Mucosa of descending colon (tissue), 3 donors: Measurements from ENCODE around the gene AHCTF1. TPM values are rescaled to one million over a fixed set of nuclear protein-coding genes. Genes with fewer than 3 reads are reported as not detected.

Experiments
- ATAC-seq: fragments of 200-7000 bp; cut with Tn5 transposase; one replicate; pipeline ENCODE4 v1.9.1; 2020; ENCODE audit warnings: mild to moderate bottlenecking, moderate library complexity
- DNase-seq, 3 donors: peaks; one replicate each; pipeline ENCODE4 v3.0.0-alpha.2; 2020
- H3K36me3 ChIP-seq: fragments of 200-600 bp; one replicate; pipeline ENCODE4 v1.8.0; 2021; ENCODE audit warnings: low read depth, mild to moderate bottlenecking
- H3K4me1 ChIP-seq: fragments of 200-600 bp; one replicate; pipeline ENCODE4 v1.8.0; 2021; ENCODE audit warnings: low read depth, mild to moderate bottlenecking
- H3K4me3 ChIP-seq: fragments of 200-600 bp; one replicate; pipeline ENCODE4 v1.8.0; 2021; ENCODE audit warnings: mild to moderate bottlenecking
- H3K9me3 ChIP-seq: fragments of 200-600 bp; one replicate; pipeline ENCODE4 v1.8.0; 2021; ENCODE audit warnings: mild to moderate bottlenecking
- CTCF ChIP-seq: fragments of 200-600 bp; IDR thresholded peaks from one replicate; pipeline ENCODE4 v1.8.0; 2022; ENCODE audit warnings: antibody characterized with exemption, mild to moderate bottlenecking
- intact Hi-C, 2 donors: fragments of 100-400 bp; cut with DNase I in 1 of 2; cut with micrococcal nuclease in 1 of 2; formaldehyde crosslinking; loops; one replicate each; pipeline versions ENCODE4 v1.11.0 to v1.11.1; 2022; cut with DNase I, micrococcal nuclease
- total RNA-seq, 3 donors: library from RNA; stranded (reverse); fragmentation: NEBNext Ultra II Directional in 2 of 3; extraction: Animal tissue kit (Norgen Biotek cat#: 25700) in 2 of 3; gene quantifications; one replicate each; pipeline versions ENCODE4 v1.2.1 to v1.2.4, GENCODE V29; 2021 to 2023
- donor health status: DM: no; HTN: no; CAD: no; lungs with moderate emphysema.
- donor health status: DM: no; HTN: no; CAD: no.
- donor health status: DM: no; HTN: yes; CAD: no.

AHCTF1 gene
- total RNA-seq, 3 donors from 2014 or later, result 25.5 to 41.6 (median 27.6) TPM

GRCh38 chr1:246798606-246799496 lies 132.9 kb downstream of the AHCTF1 start:
- DNase-seq, result no peak
- no peaks in the 10 kb centered on the region for H3K9me3 ChIP-seq
- TF ChIP-seq CTCF, result no peak
- H3K36me3 ChIP-seq, result no peaks in the 10 kb centered on the region
- intact Hi-C loops, result no loop called here
- H3K4me1 ChIP-seq, result no peaks in the 10 kb centered on the region
- H3K4me3 ChIP-seq, result no peak overlapping the region
- ATAC-seq, result no peak

GRCh38 chr1:246798107-246798506 lies 133.6 kb downstream of the AHCTF1 start:
- DNase-seq (no peak), ATAC-seq (no peak)
- H3K9me3 ChIP-seq, result no peaks in the 10 kb centered on the region
- TF ChIP-seq CTCF, result no peak
- no peaks in the 10 kb centered on the region for H3K36me3 ChIP-seq
- H3K4me1 ChIP-seq, result no peaks in the 10 kb centered on the region
- no peak overlapping the region for H3K4me3 ChIP-seq
- intact Hi-C loops, result no loop called here

GRCh38 chr1:246797597-246797996 lies 134.2 kb downstream of the AHCTF1 start:
- H3K36me3 ChIP-seq, result no peaks in the 10 kb centered on the region
- H3K9me3 ChIP-seq, result no peaks in the 10 kb centered on the region
- no peaks in the 10 kb centered on the region for H3K4me1 ChIP-seq
- no peak for DNase-seq
- intact Hi-C loops, result no loop called here
- TF ChIP-seq CTCF, result no peak
- H3K4me3 ChIP-seq, result no peak overlapping the region
- no peak for ATAC-seq

- intact Hi-C loops, result no loop called here
- DNase-seq (no peak), ATAC-seq (no peak)
- Histone ChIP-seq H3K4me1 (no peaks in the 10 kb centered on the region), H3K4me3 (no peak overlapping the region), H3K36me3 (no peaks in the 10 kb centered on the region), H3K9me3 (no peaks in the 10 kb centered on the region)
- no peak for TF ChIP-seq CTCF
These were observed 134.6 kb downstream of the AHCTF1 start for GRCh38 chr1:246797157-246797556.

GRCh38 chr1:246795906-246796694 lies 135.6 kb downstream of the AHCTF1 start:
- no peaks in the 10 kb centered on the region for H3K9me3 ChIP-seq
- ATAC-seq (no peak), DNase-seq (no peak)
- no peak overlapping the region for H3K4me3 ChIP-seq
- H3K36me3 ChIP-seq, result no peaks in the 10 kb centered on the region
- no peak for TF ChIP-seq CTCF
- intact Hi-C loops, result no loop called here
- no peaks in the 10 kb centered on the region for H3K4me1 ChIP-seq
